SK-N-DZ (cell line): Measurements from ENCODE around the gene RGSL1.

Experiments used
- DNase-seq: peaks from one replicate; pipeline ENCODE4 v3.0.0-alpha.2; 2015; ENCODE audit warnings: low spot score

RGSL1 gene

DNA sequence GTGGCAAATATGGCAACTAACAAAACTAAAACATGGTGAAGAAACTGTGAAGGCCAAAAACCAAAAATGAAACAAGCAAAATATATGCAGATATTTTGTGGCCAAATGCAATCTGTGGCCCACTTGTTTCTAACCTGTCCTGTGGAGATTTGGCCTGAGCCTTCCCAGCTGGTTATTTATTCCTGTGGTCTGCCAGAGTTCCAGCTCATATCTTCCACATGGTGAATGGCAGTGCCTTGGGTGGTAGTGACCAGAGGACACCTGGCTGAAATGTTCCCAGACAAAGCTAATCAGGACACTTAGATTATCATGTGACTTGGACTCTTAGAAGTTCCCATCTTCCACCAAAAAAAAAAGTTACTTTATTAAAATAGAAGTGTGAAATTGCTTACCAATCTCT lies 99.4 kb downstream of the RGSL1 start:
- no peak for DNase-seq

DNA sequence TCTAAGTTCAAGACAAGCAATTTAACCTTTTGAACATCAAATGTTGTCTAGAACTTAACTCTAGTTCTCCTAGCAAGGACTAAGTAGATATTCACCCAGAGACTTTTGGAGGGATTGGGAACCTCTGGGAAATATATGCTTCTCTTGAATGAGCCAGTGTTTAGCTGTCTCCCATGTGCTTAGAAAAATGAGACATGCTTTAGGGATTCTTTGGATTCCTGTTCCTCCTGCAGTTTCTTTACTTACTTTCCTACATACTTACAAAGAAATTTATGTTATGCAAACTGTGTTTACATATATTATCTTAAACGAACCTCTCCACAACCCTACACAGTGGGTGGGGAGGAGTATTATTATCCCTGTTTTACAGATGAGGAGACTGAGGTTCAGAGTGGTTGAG lies 99.9 kb downstream of the RGSL1 start:
- no peak for DNase-seq

GRCh38 chr1:182552527-182552926 lies 102.6 kb downstream of the RGSL1 start:
- DNase-seq, result no peak

DNA sequence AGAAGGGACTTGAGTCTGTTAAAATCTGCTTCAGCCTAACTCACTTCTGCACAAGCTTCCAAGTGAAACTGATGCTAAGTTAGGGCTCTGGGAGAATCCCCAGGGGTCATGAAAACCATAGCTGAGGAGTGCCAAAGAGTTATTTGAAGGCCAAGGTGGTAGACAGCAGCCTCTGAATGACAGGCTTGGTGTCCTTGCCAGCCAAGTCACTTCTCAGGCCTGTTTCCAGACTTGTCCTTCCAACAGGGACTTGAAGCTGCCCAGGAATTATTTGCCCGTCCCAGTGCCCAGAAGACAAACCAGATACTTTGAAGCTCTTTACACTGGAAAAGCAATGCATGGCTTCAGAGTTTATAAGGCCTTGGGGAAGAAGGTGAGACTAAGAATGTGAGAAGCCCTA lies 105.5 kb downstream of the RGSL1 start:
- DNase-seq, result no peak

DNA sequence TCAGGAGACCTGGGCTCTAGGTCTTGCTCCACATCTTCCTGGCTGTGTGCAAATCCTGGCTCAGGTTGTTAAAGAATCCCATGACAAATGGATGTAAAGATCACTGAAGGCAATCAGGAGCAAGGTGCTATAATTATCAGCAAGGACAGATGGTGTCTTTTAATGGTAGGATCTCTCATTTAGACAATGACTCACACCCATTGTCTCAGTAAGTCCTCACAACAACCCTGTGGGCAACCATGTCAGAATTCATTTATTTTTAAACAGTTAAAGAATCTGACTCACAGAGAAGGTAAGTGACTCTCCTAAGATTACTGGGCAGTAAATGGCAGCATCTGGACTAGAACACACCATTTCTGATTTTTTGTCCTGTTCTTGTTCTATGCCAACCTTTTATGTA lies 106.3 kb downstream of the RGSL1 start:
- DNase-seq, result no peak

DNA sequence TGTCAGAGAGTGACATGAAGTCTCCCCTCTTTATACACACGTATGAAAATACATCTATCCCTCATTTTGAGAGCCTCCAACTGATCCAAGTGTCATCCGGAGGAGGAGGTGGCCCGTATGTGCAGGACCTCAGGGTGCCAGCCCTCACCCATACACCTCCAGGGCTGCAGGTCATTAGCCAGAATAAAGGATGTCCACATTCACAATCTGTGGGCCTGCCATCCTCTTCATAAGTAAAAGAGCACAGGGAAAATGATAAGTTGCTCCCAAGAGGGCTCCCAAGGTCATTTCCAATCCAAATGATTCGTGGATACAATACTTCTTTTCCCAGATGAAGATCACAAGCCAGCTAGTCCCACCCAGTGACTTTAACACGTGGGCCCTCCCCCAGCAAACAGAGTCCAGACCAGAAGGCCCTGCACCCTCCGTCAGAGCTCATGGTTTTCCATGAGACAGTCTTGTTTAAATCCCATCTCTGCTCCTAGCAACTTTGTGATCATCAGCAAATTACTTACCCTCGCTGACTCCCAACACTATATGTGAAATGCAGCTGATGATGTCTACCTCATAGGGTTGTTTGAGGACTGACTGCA lies 110.5 kb downstream of the RGSL1 start:
- DNase-seq, result no peak

DNA sequence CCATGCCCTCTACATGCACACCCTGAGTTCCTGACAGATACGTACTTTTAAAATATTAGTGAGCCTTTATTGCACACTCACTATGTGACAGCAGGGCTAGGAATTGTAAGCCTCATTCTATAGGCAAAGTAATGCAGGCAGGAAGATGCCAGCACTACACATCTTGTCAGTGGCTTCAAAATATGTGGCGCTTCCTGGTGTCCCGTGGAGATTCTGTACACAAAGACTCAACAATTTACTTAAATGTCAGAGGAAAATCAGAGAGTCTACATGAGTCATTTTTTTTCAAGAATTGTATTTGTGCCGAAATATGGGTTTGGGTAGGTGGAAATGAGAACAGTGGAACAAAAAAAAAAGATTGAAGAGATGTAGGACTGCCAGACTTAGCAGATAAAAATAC lies 111.5 kb downstream of the RGSL1 start:
- DNase-seq, result no peak

DNA sequence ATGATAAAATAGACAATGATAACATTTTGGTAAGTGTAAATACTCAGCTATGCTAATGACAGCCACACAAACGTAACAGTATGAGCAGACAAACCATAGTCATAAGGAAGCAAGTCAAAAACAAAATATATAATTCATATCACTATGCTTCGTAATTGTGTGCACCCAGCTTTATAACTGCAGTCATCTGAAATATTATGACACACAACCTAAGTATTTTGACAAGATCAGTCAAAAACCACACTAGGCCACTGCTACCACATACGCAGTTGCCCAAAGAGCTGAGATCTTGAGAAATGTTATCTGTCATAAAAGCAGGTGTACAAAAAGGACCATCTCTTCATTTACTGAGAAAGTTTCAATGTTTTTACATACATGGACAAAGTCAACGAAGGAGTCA lies 113.1 kb downstream of the RGSL1 start:
- DNase-seq, result no peak

- DNase-seq, result no peak
Observed at GRCh38 chr1:182564406-182565004, 114.6 kb downstream of the RGSL1 start.

- DNase-seq, result no peak
Observed at GRCh38 chr1:182565537-182565936, 115.6 kb downstream of the RGSL1 start.

DNA sequence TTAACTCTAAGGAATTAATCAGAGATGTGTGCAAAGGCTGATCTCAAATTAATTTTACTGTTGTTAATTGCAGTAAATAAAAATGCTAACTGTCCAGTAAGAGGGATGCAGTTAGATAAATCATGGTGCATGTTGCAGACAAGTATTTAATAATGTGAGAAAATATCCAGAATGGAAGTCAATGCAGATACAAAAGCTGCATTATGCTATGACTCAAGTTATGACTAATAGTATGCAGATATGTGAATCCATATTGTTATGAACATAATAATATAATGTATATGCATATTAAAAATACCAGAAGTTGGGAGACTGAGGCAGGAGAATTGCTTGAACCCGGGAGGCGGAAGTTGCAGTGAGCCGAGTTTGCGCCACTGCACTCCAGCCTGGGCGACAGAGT lies 117.7 kb downstream of the RGSL1 start:
- no peak for DNase-seq

- DNase-seq, result no peak
Observed at GRCh38 chr1:182568647-182569284, 118.8 kb downstream of the RGSL1 start.

DNA sequence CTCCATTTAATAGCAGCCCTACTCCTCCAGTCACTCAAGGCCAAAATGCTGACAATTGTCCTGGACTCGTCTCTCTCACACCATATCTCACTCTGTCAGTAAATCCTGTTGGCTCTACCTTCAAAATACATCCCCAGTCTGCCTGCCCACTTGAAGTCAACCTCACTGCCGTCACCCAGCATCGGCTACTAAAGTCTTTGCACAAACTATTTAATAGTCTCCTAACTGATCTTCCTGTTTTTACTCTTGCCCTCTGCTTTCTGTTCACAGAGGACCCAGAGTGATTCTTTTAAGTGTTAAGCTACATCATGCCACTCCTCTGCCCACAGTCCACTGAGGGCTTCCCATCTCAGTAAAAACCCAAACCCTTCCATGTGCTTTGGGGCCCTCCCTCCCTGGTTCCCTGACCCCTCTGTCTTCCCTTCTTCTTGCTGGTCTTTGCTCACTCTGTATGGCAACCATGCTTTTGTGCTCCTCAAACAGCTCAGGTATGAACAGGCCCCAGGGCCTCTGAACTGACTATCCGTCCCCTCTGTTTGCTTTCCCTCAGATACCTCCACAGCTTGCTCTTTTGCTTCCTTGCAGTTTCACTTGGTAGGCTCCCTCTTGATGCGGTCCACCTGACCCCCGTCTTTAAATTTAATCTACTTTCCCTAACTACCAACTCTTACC lies 120.1 kb downstream of the RGSL1 start:
- no peak for DNase-seq

DNA sequence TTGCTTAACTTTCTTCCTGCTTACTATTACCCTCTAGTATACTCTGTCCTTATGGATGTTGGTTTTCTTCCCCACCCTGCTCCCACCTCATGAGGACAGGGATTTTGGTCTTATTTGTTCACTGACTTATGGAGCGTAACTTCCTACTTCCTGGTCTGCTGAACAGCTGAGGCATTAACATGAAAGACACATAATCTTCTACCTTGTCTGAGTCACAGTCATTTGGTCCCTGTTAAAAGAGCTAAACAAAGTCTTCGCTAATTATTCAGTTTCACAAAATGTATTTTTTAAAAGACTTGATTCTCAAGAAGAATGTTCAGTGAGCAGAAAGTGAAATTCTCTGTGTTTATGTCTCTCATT lies 120.6 kb downstream of the RGSL1 start:
- DNase-seq, result no peak

DNA sequence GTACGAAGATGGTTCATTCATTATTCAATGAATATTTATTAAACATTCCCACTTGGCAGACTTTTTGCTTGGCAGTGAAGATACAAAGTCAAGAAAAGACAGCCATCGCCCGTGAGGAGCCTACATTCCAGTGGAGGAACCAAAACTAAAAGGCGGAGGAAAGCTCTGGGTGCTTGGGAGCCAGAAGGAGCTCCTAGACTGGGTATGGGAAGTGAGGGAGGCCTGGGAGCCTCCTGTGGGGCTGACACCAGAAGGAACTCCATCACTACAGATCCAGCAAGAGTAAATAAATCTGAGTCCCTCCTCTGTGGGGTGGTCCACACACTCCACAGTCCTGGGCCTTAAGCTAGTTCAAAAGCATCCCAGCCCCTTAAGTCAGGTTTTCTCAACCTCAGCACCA lies 124.2 kb downstream of the RGSL1 start:
- DNase-seq, result no peak

DNA sequence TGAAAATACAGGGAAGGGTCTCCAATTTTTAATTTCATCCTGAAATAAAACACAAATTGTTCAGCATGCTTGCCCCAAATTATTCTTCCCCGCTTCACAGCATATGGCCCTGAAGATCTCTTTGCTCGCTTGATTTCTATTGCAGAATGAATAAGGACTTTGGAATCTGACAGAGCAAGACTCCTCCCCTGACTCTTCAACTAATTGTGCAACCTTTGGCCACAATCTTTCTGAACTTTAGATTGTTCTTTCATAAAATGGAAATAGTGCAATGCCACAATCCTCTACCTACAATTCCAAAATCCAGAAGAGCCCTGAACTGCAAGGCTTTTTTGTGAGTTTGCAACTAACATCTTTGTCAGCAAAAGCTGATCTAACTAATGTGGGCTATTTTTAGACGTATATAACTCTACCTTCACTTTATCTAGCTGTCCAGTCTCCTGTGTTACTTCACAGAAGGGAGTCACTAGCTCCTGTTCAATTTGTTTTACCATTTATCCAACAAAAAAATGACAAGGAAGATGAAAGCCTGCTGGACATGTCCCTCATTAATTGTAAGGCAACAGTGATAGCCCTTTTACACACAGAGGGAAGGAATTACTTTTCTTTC lies 125.7 kb downstream of the RGSL1 start:
- no peak for DNase-seq

- no peak for DNase-seq
Observed at GRCh38 chr1:182580736-182581135, 130.8 kb downstream of the RGSL1 start.

GRCh38 chr1:182584746-182585145 lies 134.8 kb downstream of the RGSL1 start:
- DNase-seq, result no peak

GRCh38 chr1:182586380-182586779 lies 136.4 kb downstream of the RGSL1 start:
- DNase-seq, result no peak

DNA sequence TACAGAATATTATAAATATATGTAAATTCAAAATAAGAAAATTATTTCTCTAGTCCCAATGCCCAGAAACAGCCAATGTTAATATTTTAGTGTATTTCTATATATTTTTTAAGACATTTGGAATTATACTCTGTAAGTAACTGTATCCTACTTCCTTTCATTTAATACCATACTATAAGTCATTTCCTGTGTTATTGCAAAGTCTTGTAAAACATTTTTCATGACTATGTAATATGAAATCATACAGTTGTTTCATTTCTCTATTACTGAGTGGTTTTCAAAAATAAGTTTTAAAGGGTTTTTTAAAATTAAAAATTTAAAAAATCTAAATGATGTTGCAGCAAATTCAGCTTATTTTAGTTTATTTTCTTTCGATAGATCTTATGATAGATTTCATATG lies 137.1 kb downstream of the RGSL1 start:
- DNase-seq, result no peak

- no peak for DNase-seq
Observed at GRCh38 chr1:182587666-182588499, 137.9 kb downstream of the RGSL1 start.
